T-helper 2 cell (primary cell): ENCODE measurements around the gene LDLR.
A peak's percentile ranks its signal among the peaks of the same experiment; 100 is the strongest.
"Not testable (repeated sequence)": the region's sequence is repeated elsewhere in the genome, so short reads cannot be mapped to it uniquely, and the experiment has no call there.

Experiments used
- DNase-seq, 5 experiments: peaks; one replicate each; pipeline versions ENCODE4 v3.0.0 to v3.0.0-alpha.2; 2012 to 2022

LDLR gene

GRCh38 chr19:11073568-11073967 lies 15.7 kb upstream of the LDLR start:
- no peak for DNase-seq

- not testable (repeated sequence) for DNase-seq
Measured at GRCh38 chr19:11076792-11077191, 12.5 kb upstream of the LDLR start.

GRCh38 chr19:11078893-11079292 lies 10.4 kb upstream of the LDLR start:
- no peak for DNase-seq

GRCh38 chr19:11079999-11080398 lies 9.3 kb upstream of the LDLR start:
- no peak for DNase-seq

GRCh38 chr19:11087870-11088505 lies 1.3 kb upstream of the LDLR start:
- DNase-seq: no peak

GRCh38 chr19:11088506-11089253 lies 583 bp upstream of the LDLR start:
- DNase-seq: peak in 1 of 5 experiments; percentile 58

GRCh38 chr19:11090014-11090263 lies 676 bp downstream of the LDLR start:
- DNase-seq: not testable (repeated sequence)

- peak; percentile 94 to 99 (median 95) for DNase-seq
Measured at GRCh38 chr19:11090264-11090996, 1.2 kb downstream of the LDLR start.

GRCh38 chr19:11090997-11091702 lies 1.9 kb downstream of the LDLR start:
- DNase-seq: no peak

- peak in 3 of 5 experiments; percentile 55 to 71 (median 64) for DNase-seq
Measured at GRCh38 chr19:11091703-11092153, 2.5 kb downstream of the LDLR start.

GRCh38 chr19:11092181-11092538 lies 2.9 kb downstream of the LDLR start:
- DNase-seq: peak in 3 of 5 experiments; percentile 36 to 77 (median 67)

GRCh38 chr19:11093689-11094238 lies 4.5 kb downstream of the LDLR start:
- DNase-seq: no peak

- DNase-seq: no peak
Measured at GRCh38 chr19:11094520-11094894, 5.2 kb downstream of the LDLR start.

GRCh38 chr19:11096210-11096841 lies 7.1 kb downstream of the LDLR start:
- DNase-seq: peak in 2 of 5 experiments; percentile 27 to 79

GRCh38 chr19:11097367-11097766 lies 8.1 kb downstream of the LDLR start:
- DNase-seq: not testable (repeated sequence)

GRCh38 chr19:11098327-11098726 lies 9.1 kb downstream of the LDLR start:
- DNase-seq: no peak

- DNase-seq: no peak
Measured at GRCh38 chr19:11098861-11099260, 9.6 kb downstream of the LDLR start.

- no peak for DNase-seq
Measured at GRCh38 chr19:11100049-11100448, 10.8 kb downstream of the LDLR start.

GRCh38 chr19:11101057-11101456 lies 11.8 kb downstream of the LDLR start:
- no peak for DNase-seq

- DNase-seq: no peak
Measured at GRCh38 chr19:11102944-11103343, 13.7 kb downstream of the LDLR start.

- not testable (repeated sequence) for DNase-seq
Measured at GRCh38 chr19:11103667-11104066, 14.4 kb downstream of the LDLR start.

- DNase-seq: no peak
Measured at GRCh38 chr19:11105014-11105636, 15.9 kb downstream of the LDLR start.
